Cardiac atrium fibroblast (primary cell): Measurements from ENCODE around the gene RAB6D. TPM values are rescaled to one million over a fixed set of nuclear protein-coding genes. Genes with fewer than 3 reads are reported as not detected.

ENCODE experiments used
- total RNA-seq: library from RNA; depleted of rRNA; stranded (reverse); fragments of >200 nt; gene quantifications from 2 replicates; pipeline ENCODE4 v1.2.3, GENCODE V29; 2015

The RAB6D gene
- total RNA-seq, result not detected in 2 replicates

DNA sequence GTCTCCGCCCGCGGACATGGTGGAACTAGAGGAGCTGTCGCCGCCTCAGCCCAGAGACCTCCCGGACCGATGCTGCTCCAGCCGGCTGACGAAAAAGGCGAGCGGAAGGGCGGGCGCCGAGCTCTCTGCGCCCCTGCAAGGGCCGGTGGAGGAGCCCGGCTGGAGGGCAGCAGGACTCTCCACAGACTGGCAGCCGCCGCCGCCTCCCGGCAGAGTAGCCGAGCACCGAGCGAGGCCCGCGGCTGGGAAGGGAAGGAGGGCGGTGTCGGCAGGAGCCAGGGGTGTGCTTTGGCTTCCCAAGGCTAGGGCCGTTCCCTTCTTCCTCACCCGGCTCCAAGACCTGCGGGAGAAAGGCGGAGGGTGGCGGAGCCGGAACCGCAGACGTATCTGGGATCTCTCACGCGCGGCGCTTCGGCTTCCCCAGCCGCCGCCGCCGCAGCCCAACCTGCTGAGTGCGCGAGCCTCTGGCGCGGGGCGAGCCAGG lies at the start of gene RAB6D:
TSS of gene RAB6D (minus strand) at position 466 of the 484 bp plus-strand sequence. CDS start at position 18, 448 bp downstream.

Other genes starting within 250 kb of the RAB6D start
- gene POTEE, start 154.6 kb downstream of the RAB6D start, total RNA-seq, result not detected in 2 replicates
- not detected in 2 replicates for gene TUBA3D, start 112.0 kb upstream of the RAB6D start, total RNA-seq
- gene MZT2A, start 128.2 kb upstream of the RAB6D start, total RNA-seq, result 47.8 and 71.1 TPM in 2 replicates
- 2.8 and 4.0 TPM in 2 replicates for gene CCDC74A, start 163.7 kb upstream of the RAB6D start, total RNA-seq